ENCODE measurements around the gene CHP2.
A peak's percentile ranks its signal among the peaks of the same experiment; 100 is the strongest.

CHP2 gene

GRCh38 chr16:23754594-23755483 is at the start of gene CHP2:
Gene CHP2, plus strand, starts transcription at chr16:23755026. Its CDS starts 24 bp downstream, at chr16:23755050.
- peak; percentile 37 for DNase-seq
- H3K27ac Mint-ChIP-seq, result no peak within 1 kb of the TSS
- TF ChIP-seq, protein P1, sequence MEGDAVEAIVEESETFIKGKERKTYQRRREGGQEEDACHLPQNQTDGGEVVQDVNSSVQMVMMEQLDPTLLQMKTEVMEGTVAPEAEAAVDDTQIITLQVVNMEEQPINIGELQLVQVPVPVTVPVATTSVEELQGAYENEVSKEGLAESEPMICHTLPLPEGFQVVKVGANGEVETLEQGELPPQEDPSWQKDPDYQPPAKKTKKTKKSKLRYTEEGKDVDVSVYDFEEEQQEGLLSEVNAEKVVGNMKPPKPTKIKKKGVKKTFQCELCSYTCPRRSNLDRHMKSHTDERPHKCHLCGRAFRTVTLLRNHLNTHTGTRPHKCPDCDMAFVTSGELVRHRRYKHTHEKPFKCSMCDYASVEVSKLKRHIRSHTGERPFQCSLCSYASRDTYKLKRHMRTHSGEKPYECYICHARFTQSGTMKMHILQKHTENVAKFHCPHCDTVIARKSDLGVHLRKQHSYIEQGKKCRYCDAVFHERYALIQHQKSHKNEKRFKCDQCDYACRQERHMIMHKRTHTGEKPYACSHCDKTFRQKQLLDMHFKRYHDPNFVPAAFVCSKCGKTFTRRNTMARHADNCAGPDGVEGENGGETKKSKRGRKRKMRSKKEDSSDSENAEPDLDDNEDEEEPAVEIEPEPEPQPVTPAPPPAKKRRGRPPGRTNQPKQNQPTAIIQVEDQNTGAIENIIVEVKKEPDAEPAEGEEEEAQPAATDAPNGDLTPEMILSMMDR (IDR thresholded peaks at IDR 0.05), result no peak
- peaks cover 24% of the 10 kb centered on the region for H3K9me3 Mint-ChIP-seq
- peak within 1 kb of the TSS; percentile 56 for H3K4me3 Mint-ChIP-seq
- H3K36me3 Mint-ChIP-seq (ENCODE audit: low read depth), result no peaks in the 10 kb centered on the region
- no peaks in the 10 kb centered on the region for H3K4me1 Mint-ChIP-seq
- peaks cover 79% of the 10 kb centered on the region for H3K27me3 Mint-ChIP-seq (ENCODE audit: low read depth, poor library complexity)

DNA sequence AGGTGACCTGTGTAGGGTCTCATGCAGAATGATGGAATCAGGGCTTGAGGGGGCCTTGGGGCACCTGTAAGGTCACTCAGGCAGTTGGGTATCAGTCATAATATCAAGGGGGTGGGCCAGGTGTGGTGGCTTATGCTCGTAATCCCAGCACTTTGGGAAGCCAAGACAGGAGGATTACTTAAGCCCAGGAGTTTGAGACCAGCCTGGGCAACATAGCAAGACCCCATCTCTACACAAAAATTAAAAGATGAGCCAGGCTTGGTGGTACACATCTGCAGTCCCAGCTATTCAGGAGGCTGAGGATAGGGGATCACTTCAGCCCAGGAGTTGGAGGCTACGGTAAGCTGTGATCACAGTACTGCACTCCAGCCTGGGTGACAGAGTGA is 49.3 kb upstream of the CHP2 start:
- no peak for DNase-seq
- H3K4me3 Mint-ChIP-seq, result no peak overlapping the region
- peaks cover 41% of the 10 kb centered on the region for H3K27me3 Mint-ChIP-seq (ENCODE audit: low read depth, poor library complexity)
- H3K4me1 Mint-ChIP-seq, result peaks cover 5% of the 10 kb centered on the region
- H3K36me3 Mint-ChIP-seq (ENCODE audit: low read depth), result peaks cover 5% of the 10 kb centered on the region
- peaks cover 23% of the 10 kb centered on the region for H3K9me3 Mint-ChIP-seq
- no peak overlapping the region for H3K27ac Mint-ChIP-seq
- TF ChIP-seq, protein P1 (IDR thresholded peaks at IDR 0.05), result no peak

DNA sequence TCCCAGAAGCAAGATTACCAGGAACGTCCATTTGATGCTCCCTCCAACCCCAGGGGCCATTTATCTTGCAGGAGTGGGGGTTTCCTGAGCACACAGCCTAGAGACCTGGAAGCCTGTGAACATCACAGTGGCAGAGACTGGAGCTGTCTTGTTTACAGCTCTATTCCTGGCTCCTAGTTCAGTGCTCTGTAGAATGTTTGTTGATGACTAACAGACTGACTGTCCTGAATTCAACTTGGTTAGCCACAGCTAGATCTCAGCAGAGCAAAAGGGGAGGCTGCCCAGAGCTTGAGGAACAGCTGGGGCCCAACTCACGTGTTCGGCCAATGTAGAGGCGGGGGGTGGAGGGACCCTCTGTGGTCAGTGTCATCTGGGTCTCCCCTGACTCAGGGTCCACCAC is 48.4 kb upstream of the CHP2 start:
- no peaks in the 10 kb centered on the region for H3K4me1 Mint-ChIP-seq
- TF ChIP-seq, protein P1 (IDR thresholded peaks at IDR 0.05), result no peak
- H3K27me3 Mint-ChIP-seq (ENCODE audit: low read depth, poor library complexity), result peaks cover 50% of the 10 kb centered on the region
- DNase-seq, result no peak
- H3K36me3 Mint-ChIP-seq (ENCODE audit: low read depth), result peaks cover 5% of the 10 kb centered on the region
- H3K4me3 Mint-ChIP-seq, result no peak overlapping the region
- H3K9me3 Mint-ChIP-seq, result peaks cover 23% of the 10 kb centered on the region
- no peak overlapping the region for H3K27ac Mint-ChIP-seq

GRCh38 chr16:23709536-23709935 is 45.3 kb upstream of the CHP2 start:
- H3K4me1 Mint-ChIP-seq, result no peaks in the 10 kb centered on the region
- H3K27me3 Mint-ChIP-seq (ENCODE audit: low read depth, poor library complexity), result peaks cover 73% of the 10 kb centered on the region
- H3K9me3 Mint-ChIP-seq, result peaks cover 8% of the 10 kb centered on the region
- H3K27ac Mint-ChIP-seq, result no peak overlapping the region
- DNase-seq, result no peak
- no peaks in the 10 kb centered on the region for H3K36me3 Mint-ChIP-seq (ENCODE audit: low read depth)
- H3K4me3 Mint-ChIP-seq, result no peak overlapping the region
- TF ChIP-seq, protein P1 (IDR thresholded peaks at IDR 0.05), result no peak

DNA sequence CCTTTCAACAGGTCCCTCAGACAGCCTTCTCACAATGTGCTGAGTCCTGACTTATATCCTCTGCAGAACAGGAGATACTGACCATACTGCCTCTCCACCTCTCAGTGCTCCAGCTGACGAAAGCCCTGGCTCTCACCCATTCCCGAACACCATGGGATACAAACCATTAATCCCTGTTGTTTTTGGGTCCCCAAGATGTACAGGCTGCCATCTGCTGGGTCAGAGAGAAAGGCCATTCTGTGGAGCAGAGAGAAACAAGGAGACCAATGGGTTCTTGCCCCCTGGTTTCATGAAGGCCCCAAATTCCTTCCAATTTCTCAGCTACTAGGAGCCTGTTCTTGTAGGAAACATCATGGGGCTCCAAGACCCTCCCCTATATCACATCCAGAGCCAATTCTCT is 44.8 kb upstream of the CHP2 start:
- no peak overlapping the region for H3K4me3 Mint-ChIP-seq
- DNase-seq, result no peak
- peaks cover 8% of the 10 kb centered on the region for H3K9me3 Mint-ChIP-seq
- peaks cover 78% of the 10 kb centered on the region for H3K27me3 Mint-ChIP-seq (ENCODE audit: low read depth, poor library complexity)
- TF ChIP-seq, protein P1 (IDR thresholded peaks at IDR 0.05), result no peak
- H3K27ac Mint-ChIP-seq, result no peak overlapping the region
- H3K36me3 Mint-ChIP-seq (ENCODE audit: low read depth), result no peaks in the 10 kb centered on the region
- H3K4me1 Mint-ChIP-seq, result no peaks in the 10 kb centered on the region

- TF ChIP-seq, protein P1 (IDR thresholded peaks at IDR 0.05), result no peak
- no peaks in the 10 kb centered on the region for H3K4me1 Mint-ChIP-seq
- H3K4me3 Mint-ChIP-seq, result no peak overlapping the region
- H3K27ac Mint-ChIP-seq, result no peak overlapping the region
- no peak for DNase-seq
- peaks cover 8% of the 10 kb centered on the region for H3K9me3 Mint-ChIP-seq
- H3K36me3 Mint-ChIP-seq (ENCODE audit: low read depth), result no peaks in the 10 kb centered on the region
- peaks cover 80% of the 10 kb centered on the region for H3K27me3 Mint-ChIP-seq (ENCODE audit: low read depth, poor library complexity)
Measured at GRCh38 chr16:23710504-23710903, 44.3 kb upstream of the CHP2 start.
